Mucosa of descending colon (tissue), 3 donors: Measurements from ENCODE around the gene SUV39H1. TPM values are rescaled to one million over a fixed set of nuclear protein-coding genes. Genes with fewer than 3 reads are reported as not detected.
A peak's percentile ranks its signal among the peaks of the same experiment; 100 is the strongest.

Experiments used
- ATAC-seq: fragments of 200-7000 bp; cut with Tn5 transposase; one replicate; pipeline ENCODE4 v1.9.1; 2020; ENCODE audit warnings: mild to moderate bottlenecking, moderate library complexity
- DNase-seq, 3 donors: peaks; one replicate each; pipeline ENCODE4 v3.0.0-alpha.2; 2020
- H3K36me3 ChIP-seq: fragments of 200-600 bp; one replicate; pipeline ENCODE4 v1.8.0; 2021; ENCODE audit warnings: low read depth, mild to moderate bottlenecking
- H3K4me1 ChIP-seq: fragments of 200-600 bp; one replicate; pipeline ENCODE4 v1.8.0; 2021; ENCODE audit warnings: low read depth, mild to moderate bottlenecking
- H3K4me3 ChIP-seq: fragments of 200-600 bp; one replicate; pipeline ENCODE4 v1.8.0; 2021; ENCODE audit warnings: mild to moderate bottlenecking
- H3K9me3 ChIP-seq: fragments of 200-600 bp; one replicate; pipeline ENCODE4 v1.8.0; 2021; ENCODE audit warnings: mild to moderate bottlenecking
- intact Hi-C, 2 donors: fragments of 100-400 bp; cut with DNase I in 1 of 2; cut with micrococcal nuclease in 1 of 2; formaldehyde crosslinking; loops; one replicate each; pipeline versions ENCODE4 v1.11.0 to v1.11.1; 2022; cut with DNase I, micrococcal nuclease
- total RNA-seq, 3 donors: library from RNA; stranded (reverse); fragmentation: NEBNext Ultra II Directional in 2 of 3; extraction: Animal tissue kit (Norgen Biotek cat#: 25700) in 2 of 3; gene quantifications; one replicate each; pipeline versions ENCODE4 v1.2.1 to v1.2.4, GENCODE V29; 2021 to 2023
- TF ChIP-seq, protein P1 (sequence below): fragments of 200-600 bp; IDR thresholded peaks from one replicate; pipeline ENCODE4 v1.8.0; 2022; ENCODE audit warnings: antibody characterized with exemption, mild to moderate bottlenecking
- donor health status: DM: no; HTN: no; CAD: no; lungs with moderate emphysema.
- donor health status: DM: no; HTN: no; CAD: no.
- donor health status: DM: no; HTN: yes; CAD: no.

SUV39H1 gene
- total RNA-seq, 3 donors from 2014 or later = 3.4 to 6.2 (median 3.7) TPM

DNA sequence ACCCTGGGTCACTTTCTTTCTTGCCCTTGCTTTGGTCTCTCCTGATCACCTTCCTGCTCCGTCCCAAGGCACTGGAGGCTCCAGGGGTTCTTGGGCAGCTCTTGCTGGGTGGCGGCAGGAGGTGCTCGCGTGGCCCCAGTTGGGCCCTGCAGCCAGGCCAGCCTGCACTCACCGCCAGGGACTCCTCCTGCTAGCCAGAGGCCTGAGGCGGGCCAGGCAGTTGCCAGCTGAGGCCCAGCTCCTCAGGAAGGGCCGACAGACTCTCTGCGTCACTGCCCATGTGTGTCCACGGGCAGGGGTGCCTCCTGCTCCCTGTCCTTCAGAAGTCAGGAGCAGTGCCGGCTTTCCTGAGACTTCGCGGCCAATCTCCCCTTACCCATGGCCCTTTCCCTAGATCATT lies 9.3 kb downstream of the SUV39H1 start:
- no peak overlapping the region for H3K4me3 ChIP-seq
- no peaks in the 10 kb centered on the region for H3K36me3 ChIP-seq
- intact Hi-C loops = no loop called here
- H3K4me1 ChIP-seq = no peaks in the 10 kb centered on the region
- TF ChIP-seq, protein P1, sequence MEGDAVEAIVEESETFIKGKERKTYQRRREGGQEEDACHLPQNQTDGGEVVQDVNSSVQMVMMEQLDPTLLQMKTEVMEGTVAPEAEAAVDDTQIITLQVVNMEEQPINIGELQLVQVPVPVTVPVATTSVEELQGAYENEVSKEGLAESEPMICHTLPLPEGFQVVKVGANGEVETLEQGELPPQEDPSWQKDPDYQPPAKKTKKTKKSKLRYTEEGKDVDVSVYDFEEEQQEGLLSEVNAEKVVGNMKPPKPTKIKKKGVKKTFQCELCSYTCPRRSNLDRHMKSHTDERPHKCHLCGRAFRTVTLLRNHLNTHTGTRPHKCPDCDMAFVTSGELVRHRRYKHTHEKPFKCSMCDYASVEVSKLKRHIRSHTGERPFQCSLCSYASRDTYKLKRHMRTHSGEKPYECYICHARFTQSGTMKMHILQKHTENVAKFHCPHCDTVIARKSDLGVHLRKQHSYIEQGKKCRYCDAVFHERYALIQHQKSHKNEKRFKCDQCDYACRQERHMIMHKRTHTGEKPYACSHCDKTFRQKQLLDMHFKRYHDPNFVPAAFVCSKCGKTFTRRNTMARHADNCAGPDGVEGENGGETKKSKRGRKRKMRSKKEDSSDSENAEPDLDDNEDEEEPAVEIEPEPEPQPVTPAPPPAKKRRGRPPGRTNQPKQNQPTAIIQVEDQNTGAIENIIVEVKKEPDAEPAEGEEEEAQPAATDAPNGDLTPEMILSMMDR = no peak
- DNase-seq = no peak
- no peaks in the 10 kb centered on the region for H3K9me3 ChIP-seq
- ATAC-seq = no peak

DNA sequence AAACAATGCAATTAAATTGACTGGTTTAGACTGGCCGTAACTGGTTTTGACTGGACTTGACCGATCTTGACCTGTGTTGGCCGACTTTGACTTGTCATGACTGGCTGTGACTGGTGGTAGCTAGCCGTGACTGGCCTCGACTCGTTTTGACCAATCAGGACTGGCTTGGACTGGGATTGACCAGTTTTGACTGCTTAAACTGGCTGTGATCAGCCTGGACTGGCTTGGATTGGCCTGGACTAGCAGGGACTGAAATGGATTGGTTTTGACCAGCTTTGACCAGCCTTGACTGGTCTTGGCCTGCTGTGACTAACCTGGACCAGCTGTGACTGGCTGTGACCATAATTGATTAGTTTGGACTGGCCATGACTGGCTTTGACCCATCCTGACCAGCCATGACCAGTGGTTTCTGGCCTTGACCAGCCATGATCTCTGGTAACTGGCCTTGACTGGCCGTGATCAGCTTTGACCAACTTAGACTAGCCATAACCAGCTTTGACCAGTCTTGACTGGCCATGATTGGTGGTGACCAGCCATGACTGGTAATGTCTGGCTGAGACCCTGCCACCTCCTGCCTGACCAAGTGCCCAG lies 13.1 kb downstream of the SUV39H1 start:
- H3K4me3 ChIP-seq = no peak overlapping the region
- H3K4me1 ChIP-seq = no peaks in the 10 kb centered on the region
- no peaks in the 10 kb centered on the region for H3K9me3 ChIP-seq
- no peaks in the 10 kb centered on the region for H3K36me3 ChIP-seq
- DNase-seq (no peak), ATAC-seq (no peak)
- TF ChIP-seq, protein P1 = no peak
- intact Hi-C loops = no loop called here

DNA sequence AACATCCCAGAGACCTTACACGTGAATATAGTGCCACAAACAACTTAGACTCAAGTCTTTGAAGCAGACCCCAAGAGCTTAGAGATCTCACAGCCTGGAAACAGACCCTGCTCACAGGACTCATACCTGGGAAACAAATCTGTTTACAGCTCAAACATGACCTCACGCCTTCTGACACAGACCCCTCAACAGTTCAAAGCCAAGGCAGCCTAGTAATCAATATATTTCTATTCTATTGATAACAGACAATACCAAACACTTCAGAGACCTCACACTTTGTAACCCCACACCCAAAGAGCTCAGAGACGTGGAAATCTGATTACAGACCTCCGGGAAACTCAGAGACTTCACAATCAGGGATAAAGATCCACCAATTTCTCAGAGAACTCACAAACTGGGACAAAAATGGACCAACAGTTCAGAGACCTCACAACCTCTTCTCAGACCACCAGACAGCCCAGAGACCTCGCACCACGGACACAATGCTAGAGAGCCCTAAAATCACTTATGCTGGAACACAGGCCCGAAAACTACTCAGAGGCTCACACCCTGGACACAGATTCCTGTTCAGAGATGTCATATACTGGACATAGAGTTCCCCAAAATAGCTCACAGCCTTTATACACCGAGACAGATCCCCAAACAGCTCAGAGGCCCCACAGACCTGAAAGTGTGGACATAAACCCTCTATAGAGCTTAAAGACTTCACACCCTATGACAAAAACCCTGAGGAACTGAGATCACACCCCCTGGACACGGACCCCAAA lies 14.8 kb downstream of the SUV39H1 start:
- ATAC-seq = no peak
- TF ChIP-seq, protein P1 = no peak
- H3K36me3 ChIP-seq = no peaks in the 10 kb centered on the region
- no peak overlapping the region for H3K4me3 ChIP-seq
- H3K4me1 ChIP-seq = no peaks in the 10 kb centered on the region
- no peak for DNase-seq
- intact Hi-C loops = no loop called here
- no peaks in the 10 kb centered on the region for H3K9me3 ChIP-seq

DNA sequence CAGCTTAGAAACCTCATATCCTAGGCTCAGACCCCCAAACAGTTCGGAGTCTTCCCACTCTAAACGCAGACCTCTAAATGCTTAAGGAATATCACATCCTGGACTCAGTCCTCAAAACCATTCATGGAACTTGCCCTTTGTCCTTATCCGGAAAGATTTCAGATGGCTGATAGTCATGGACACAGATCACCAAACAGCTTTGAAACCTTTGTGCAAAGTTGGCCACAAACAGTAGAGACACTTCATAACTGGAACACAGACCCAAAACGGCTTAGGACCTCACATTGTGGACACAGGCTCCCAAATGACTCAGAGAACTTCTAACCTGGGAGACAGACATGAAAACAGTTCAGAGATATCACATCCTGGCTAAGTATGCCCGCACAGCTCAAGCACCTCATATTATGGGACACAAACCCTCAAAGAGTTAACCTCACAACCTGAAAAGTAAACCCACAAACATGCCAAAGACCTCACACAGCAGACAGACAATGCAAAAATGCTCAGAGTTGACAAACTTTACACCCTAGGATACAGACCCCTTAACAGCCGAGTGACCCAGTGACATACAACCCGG lies 15.5 kb downstream of the SUV39H1 start:
- ATAC-seq (no peak), DNase-seq (no peak)
- Histone ChIP-seq H3K4me1 (no peaks in the 10 kb centered on the region), H3K4me3 (no peak overlapping the region), H3K9me3 (no peaks in the 10 kb centered on the region), H3K36me3 (no peaks in the 10 kb centered on the region)
- TF ChIP-seq, protein P1 = no peak
- intact Hi-C loops = no loop called here

DNA sequence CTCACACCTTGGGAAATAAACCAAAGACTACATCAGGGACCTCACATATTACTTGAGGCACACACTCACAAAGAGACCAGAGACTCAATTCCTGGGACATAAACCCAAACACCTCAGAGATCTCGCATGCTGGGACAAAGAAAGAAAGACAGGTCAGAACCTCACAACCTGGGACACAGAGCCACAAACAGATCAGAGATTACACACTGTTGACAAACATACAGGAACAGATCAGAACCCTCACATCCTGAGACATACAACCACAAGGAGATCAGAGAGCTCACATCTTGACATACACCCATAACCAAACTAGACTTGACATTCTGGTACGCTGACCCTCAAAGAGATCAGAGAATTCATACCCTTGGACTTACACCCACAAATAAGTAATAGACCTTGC lies 17.3 kb downstream of the SUV39H1 start:
- Histone ChIP-seq H3K4me3 (no peak overlapping the region), H3K4me1 (no peaks in the 10 kb centered on the region), H3K36me3 (no peaks in the 10 kb centered on the region), H3K9me3 (no peaks in the 10 kb centered on the region)
- ATAC-seq (peak; percentile 39), DNase-seq (no peak)
- intact Hi-C loops = no loop called here
- TF ChIP-seq, protein P1 = no peak
